ENCODE data around the gene SFTPD. TPM values are rescaled to one million over a fixed set of nuclear protein-coding genes. Genes with fewer than 3 reads are reported as not detected.

SFTPD gene
- total and polyA plus RNA-seq, 2 donors from 2014 or later: 1.7 TPM

- H3K4me3 ChIP-seq (ENCODE audit: low read length in 3 of 3): no peak overlapping the region
- TF ChIP-seq, protein P1, sequence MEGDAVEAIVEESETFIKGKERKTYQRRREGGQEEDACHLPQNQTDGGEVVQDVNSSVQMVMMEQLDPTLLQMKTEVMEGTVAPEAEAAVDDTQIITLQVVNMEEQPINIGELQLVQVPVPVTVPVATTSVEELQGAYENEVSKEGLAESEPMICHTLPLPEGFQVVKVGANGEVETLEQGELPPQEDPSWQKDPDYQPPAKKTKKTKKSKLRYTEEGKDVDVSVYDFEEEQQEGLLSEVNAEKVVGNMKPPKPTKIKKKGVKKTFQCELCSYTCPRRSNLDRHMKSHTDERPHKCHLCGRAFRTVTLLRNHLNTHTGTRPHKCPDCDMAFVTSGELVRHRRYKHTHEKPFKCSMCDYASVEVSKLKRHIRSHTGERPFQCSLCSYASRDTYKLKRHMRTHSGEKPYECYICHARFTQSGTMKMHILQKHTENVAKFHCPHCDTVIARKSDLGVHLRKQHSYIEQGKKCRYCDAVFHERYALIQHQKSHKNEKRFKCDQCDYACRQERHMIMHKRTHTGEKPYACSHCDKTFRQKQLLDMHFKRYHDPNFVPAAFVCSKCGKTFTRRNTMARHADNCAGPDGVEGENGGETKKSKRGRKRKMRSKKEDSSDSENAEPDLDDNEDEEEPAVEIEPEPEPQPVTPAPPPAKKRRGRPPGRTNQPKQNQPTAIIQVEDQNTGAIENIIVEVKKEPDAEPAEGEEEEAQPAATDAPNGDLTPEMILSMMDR (IDR thresholded peaks at IDR 0.05; ENCODE audit: borderline replicate concordance, extremely low read depth, insufficient read depth): no peak
- intact Hi-C loops (cut with DNase I): no loop called here
- peaks cover 0 to 3% (median 0%) of the 10 kb centered on the region in 3 donors for H3K4me1 ChIP-seq (ENCODE audit: control insufficient read depth in 2 of 3, insufficient read depth in 2 of 3, low read depth in 1 of 3, low read length in 3 of 3)
- no peaks in the 10 kb centered on the region for H3K27me3 ChIP-seq (ENCODE audit: control insufficient read depth, insufficient read depth, low read length)
- peaks cover 0 to under 1% (median 0%) of the 10 kb centered on the region in 3 donors for H3K9me3 ChIP-seq (ENCODE audit: control insufficient read depth in 2 of 3, insufficient read depth in 1 of 3, low read length in 3 of 3)
- no peak overlapping the region for H3K27ac ChIP-seq (ENCODE audit: low read depth in 2 of 2, low read length in 2 of 2)
- FAIRE-seq (no peak), DNase-seq (no peak)
- no peaks in the 10 kb centered on the region for H3K36me3 ChIP-seq (ENCODE audit: control insufficient read depth in 2 of 3, insufficient read depth in 3 of 3, low read length in 3 of 3)
- no peak overlapping the region for H3K9ac ChIP-seq (ENCODE audit: low read length in 3 of 3)
These were observed 36.7 kb upstream of the SFTPD start for GRCh38 chr10:79985481-79986072.

- FAIRE-seq (no peak), DNase-seq (no peak)
- H3K4me3 ChIP-seq (ENCODE audit: low read length in 3 of 3): no peak overlapping the region
- no peaks in the 10 kb centered on the region for H3K27me3 ChIP-seq (ENCODE audit: control insufficient read depth, insufficient read depth, low read length)
- no peaks in the 10 kb centered on the region for H3K36me3 ChIP-seq (ENCODE audit: control insufficient read depth in 2 of 3, insufficient read depth in 3 of 3, low read length in 3 of 3)
- no peak overlapping the region for H3K9ac ChIP-seq (ENCODE audit: low read length in 3 of 3)
- TF ChIP-seq, protein P1 (IDR thresholded peaks at IDR 0.05; ENCODE audit: borderline replicate concordance, extremely low read depth, insufficient read depth): no peak
- H3K4me1 ChIP-seq (ENCODE audit: control insufficient read depth in 2 of 3, insufficient read depth in 2 of 3, low read depth in 1 of 3, low read length in 3 of 3): peaks cover 0 to 3% (median 0%) of the 10 kb centered on the region in 3 donors
- H3K9me3 ChIP-seq (ENCODE audit: control insufficient read depth in 2 of 3, insufficient read depth in 1 of 3, low read length in 3 of 3): no peaks in the 10 kb centered on the region
- H3K27ac ChIP-seq (ENCODE audit: low read depth in 2 of 2, low read length in 2 of 2): no peak overlapping the region
- intact Hi-C loops (cut with DNase I): no loop called here
These were observed 35.9 kb upstream of the SFTPD start for GRCh38 chr10:79984851-79985250.

DNA sequence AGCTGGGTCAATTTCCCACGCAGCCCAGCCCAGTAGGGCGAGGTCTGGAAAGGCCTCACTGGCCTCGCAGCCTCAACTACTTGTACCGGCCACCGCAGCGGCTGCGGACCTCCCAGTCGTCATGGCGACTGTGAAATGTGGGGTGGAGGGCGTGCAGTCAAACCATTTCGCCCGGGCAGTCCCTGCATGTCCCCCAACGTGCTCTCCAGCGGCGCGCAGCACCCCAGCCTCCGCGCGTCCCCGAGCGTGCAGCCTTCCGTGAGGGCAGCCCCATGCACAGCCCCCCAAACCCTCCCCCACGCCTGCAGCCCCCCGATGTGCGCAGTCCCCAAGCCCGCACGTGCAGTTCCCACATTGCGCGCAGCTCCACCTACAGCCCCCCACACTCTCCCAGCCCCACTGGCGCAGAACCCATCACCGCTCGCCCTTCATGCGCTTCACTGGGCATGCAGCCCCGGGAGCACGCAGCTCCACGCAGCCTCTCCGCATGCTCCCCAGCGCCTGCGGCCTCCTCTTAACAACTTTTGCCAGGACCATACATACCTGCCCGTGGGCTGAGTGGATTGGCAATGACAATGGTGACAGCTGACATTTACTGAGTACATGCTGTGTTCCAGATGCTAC is 34.5 kb upstream of the SFTPD start:
- no peak overlapping the region for H3K4me3 ChIP-seq (ENCODE audit: low read length in 3 of 3)
- DNase-seq: peak in 2 of 5 donors; percentile 1 to 5
- no peak overlapping the region for H3K27ac ChIP-seq (ENCODE audit: low read depth in 2 of 2, low read length in 2 of 2)
- intact Hi-C loops (cut with DNase I): no loop called here
- no peaks in the 10 kb centered on the region for H3K27me3 ChIP-seq (ENCODE audit: control insufficient read depth, insufficient read depth, low read length)
- TF ChIP-seq, protein P1 (IDR thresholded peaks at IDR 0.05; ENCODE audit: borderline replicate concordance, extremely low read depth, insufficient read depth): no peak
- peaks cover 0 to 3% (median 0%) of the 10 kb centered on the region in 3 donors for H3K4me1 ChIP-seq (ENCODE audit: control insufficient read depth in 2 of 3, insufficient read depth in 2 of 3, low read depth in 1 of 3, low read length in 3 of 3)
- H3K9me3 ChIP-seq (ENCODE audit: control insufficient read depth in 2 of 3, insufficient read depth in 1 of 3, low read length in 3 of 3): no peaks in the 10 kb centered on the region
- no peak for FAIRE-seq
- no peaks in the 10 kb centered on the region for H3K36me3 ChIP-seq (ENCODE audit: control insufficient read depth in 2 of 3, insufficient read depth in 3 of 3, low read length in 3 of 3)
- H3K9ac ChIP-seq (ENCODE audit: low read length in 3 of 3): no peak overlapping the region

All from kidney (tissue), 14 donors.